D721Med (cell line): ENCODE results near the gene MEOX1.
A peak's percentile ranks its signal among the peaks of the same experiment; 100 is the strongest.

Experiments used
- DNase-seq: peaks from one replicate; pipeline ENCODE4 v3.0.0; 2011; ENCODE audit warnings: low spot score; ENCODE audit not compliant: insufficient read length
- FAIRE-seq: peaks from 2 replicates; lab custom pipeline; 2011; peaks lifted over from hg19 to GRCh38; lab: Jason Lieb, UNC
- CTCF ChIP-seq: IDR thresholded peaks from 2 replicates; pipeline ENCODE4 v1.5.1; 2012; ENCODE audit warnings: mild to moderate bottlenecking, control low read depth; ENCODE audit not compliant: insufficient read depth; ENCODE audit errors: missing control alignments

The MEOX1 gene

GRCh38 chr17:43680461-43680860, 18.7 kb upstream of the MEOX1 start:
- DNase-seq: no peak
- no peak for TF ChIP-seq CTCF
- FAIRE-seq: no peak

- no peak for TF ChIP-seq CTCF
- no peak for FAIRE-seq
Measured at GRCh38 chr17:43679911-43680310, 18.2 kb upstream of the MEOX1 start.

GRCh38 chr17:43679401-43679800, 17.7 kb upstream of the MEOX1 start:
- no peak for DNase-seq
- FAIRE-seq: no peak
- TF ChIP-seq CTCF: no peak

More at GRCh38 chr17:43679911-43680310, 18.2 kb upstream of the MEOX1 start:
- no peak for DNase-seq

GRCh38 chr17:43676471-43676870, 14.7 kb upstream of the MEOX1 start:
- FAIRE-seq (no peak), DNase-seq (no peak)
- TF ChIP-seq CTCF: no peak

- no peak for DNase-seq
- TF ChIP-seq CTCF: no peak
- no peak for FAIRE-seq
Measured at GRCh38 chr17:43674394-43674793, 12.7 kb upstream of the MEOX1 start.

GRCh38 chr17:43673516-43674323, 12.0 kb upstream of the MEOX1 start:
- FAIRE-seq (no peak), DNase-seq (peak; percentile 54)
- peak; percentile 98 for TF ChIP-seq CTCF
